OCI-M2 (cell line): ENCODE results near the gene ATP1A1.

Experiments
- DNase-seq: peaks from one replicate; lab custom pipeline; 2025; ENCODE audit not compliant: unreplicated experiment; lab: John Stamatoyannopoulos, UW

Gene ATP1A1

GRCh38 chr1:116370181-116370580, 2.9 kb upstream of the ATP1A1 start:
- DNase-seq = no peak

- no peak for DNase-seq
Observed at GRCh38 chr1:116371752-116372151, 1.3 kb upstream of the ATP1A1 start.

- no peak for DNase-seq
Observed at GRCh38 chr1:116372191-116372590, 853 bp upstream of the ATP1A1 start.

DNA sequence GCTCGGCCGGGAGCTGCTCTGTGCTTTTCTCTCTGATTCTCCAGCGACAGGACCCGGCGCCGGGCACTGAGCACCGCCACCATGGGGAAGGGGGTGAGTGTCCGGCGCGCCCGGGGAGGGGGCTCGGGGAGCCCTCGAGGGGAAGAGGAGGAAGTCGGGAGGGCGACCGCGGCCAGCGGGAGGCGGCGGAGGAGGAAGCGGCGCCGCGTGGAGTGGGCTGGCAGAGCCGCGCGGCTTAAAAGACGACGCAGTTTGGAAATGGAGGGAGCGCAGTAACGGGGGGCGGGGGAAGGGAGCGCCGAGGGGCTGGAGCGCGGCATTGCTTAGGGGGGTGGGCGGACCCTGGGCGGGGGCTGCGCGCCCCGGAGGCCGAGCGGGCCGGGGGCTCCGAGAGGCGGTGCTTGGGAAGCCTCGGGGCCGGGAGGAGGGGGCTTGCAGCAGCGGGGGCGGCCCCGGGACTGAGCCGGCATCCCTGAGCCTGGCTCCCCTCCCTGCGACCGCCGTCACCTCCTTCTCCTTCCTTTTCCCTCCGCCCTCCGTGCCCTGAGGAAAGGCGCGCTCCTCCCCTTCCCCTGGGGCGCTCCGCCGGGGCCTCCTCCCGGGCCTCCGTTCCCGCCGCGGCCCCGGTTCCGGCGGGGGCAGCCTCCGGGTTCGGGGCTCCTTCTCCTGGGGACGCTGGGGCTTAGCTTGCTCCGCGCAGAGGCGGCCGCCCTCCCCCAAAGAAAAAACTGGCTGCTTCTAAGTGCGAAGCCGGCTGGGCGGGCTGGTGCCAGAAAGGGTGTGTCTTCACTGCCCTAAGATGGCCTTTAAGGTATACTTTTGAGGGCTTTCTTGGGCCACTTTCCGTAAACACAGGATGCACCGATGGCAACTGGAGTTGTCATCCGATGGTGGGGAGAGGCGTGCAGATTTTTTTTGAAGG, 648 bp downstream of the ATP1A1 start:
- no peak for DNase-seq

- DNase-seq = no peak
Observed at GRCh38 chr1:116374353-116375147, 1.5 kb downstream of the ATP1A1 start.

- DNase-seq = no peak
Observed at GRCh38 chr1:116375148-116375886, 2.3 kb downstream of the ATP1A1 start.

- DNase-seq = no peak
Observed at GRCh38 chr1:116375887-116376728, 3.1 kb downstream of the ATP1A1 start.

DNA sequence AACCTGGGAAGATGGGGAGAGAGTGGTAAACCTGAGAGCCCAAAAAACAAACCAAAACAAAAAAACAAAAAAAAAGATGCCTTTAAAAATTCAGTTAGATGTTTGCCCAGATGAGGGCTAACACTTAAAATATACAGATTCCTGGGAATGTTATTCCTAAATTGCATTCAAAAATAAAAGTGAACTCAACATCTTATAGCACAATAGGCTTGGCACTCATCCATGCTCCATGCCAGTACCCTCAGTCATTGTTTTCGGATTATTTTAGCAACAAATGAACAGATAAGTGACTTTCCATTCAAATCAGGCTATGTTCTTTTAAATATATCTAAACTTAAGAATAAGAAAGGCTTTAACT, 3.7 kb downstream of the ATP1A1 start:
- DNase-seq = no peak

GRCh38 chr1:116377541-116378529, 4.8 kb downstream of the ATP1A1 start:
- DNase-seq = no peak

DNA sequence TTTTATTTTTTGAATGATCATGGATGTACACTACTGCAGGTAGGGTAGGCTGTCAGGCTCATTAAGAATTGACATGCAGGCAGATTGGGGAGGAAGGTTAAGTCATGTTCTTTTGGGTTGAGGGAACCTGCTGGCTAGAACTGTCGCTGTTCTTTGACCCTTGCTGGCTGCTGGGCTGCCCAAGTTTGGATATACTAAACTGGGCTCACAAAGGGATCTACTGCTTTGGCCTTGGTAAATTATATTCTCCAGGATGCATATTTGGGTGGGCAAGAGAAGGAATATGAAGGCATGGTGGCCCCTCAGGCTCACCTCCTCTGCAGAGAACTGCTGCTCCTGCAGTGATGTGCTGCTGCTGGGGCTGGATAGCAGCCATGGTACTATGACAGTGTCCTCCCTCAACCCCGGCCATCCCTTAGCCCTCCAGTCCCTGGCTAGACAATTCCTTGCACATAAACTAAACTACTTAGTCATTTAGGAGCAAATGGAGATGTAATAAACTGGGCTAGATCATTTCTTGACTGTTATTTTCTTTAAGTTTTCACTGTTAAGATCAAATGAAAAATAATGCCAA, 6.1 kb downstream of the ATP1A1 start:
- no peak for DNase-seq

- DNase-seq = no peak
Observed at GRCh38 chr1:116379674-116380498, 6.8 kb downstream of the ATP1A1 start.

DNA sequence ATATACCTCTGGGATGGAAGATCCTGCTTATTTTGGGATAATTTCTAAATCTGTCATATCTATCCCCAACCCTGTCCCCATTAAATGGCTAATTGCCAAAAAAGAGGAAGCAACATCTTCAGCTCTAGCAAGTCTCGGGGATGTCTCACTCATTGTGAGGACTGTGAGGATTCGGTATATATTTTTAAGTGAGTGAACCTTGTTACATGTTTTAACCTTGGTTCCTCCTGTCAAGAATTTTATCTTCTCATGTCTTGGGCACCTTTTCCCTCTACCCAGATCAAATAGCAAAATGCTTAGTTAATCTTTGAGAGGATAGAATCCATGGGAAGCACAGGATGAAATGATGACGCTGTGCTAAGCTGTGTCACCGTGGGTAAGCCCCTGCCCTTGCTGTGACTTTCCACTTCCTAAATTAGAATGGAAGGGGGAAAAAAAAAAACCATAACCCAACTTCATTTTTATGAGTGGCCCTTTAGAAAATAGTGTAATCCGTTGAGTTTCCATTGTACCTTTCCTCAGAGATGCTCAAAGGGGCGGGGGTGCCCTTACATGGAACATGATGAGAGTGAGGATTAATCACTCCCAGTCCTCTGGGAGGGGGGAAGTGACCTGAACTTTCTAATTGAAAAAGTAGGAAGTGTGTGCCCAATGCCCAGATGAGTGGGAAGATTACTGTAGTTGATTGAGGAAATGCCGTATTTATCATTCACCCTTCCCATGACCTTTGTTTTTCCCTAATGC, 7.6 kb downstream of the ATP1A1 start:
- DNase-seq = no peak

DNA sequence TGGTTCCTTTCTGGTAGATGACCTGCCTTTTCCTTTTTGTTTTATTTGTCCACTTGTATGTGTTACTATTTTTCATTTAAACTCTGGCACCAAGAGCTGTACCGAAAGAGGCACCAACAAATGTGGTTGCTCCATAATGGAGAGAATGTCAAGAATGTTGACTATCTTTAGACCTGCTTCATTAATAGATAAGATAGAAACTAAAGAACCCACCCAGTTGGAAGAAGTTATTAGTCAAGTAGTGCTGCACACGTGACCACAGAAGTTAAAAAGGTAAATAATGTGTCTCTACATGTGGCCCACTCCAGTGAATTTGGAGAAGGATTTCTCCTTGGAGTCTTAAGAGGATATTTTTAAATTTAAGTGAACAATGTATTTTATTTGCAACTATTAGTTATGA, 9.3 kb downstream of the ATP1A1 start:
- DNase-seq = no peak

GRCh38 chr1:116382857-116383483, 9.9 kb downstream of the ATP1A1 start:
- no peak for DNase-seq

DNA sequence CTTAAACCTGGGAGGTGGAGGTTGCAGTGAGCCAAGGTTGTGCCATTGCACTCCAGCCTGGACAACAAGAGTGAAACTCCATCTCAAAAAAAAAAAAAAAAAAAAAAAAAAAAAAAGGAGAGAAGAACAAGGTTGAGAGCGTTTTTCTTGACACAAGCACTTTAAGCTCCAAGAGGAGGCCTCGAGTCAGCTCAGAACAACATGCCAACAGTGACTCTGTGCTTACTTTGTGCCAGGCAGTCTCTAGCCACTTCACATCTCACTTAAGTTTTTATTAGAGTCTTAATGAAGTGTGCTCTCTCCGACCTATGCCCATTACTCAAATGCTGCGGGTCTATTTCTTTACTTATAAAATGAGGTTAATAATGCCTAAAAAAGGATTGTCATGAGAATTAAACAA, 13.0 kb downstream of the ATP1A1 start:
- DNase-seq = no peak

GRCh38 chr1:116387551-116387950, 14.5 kb downstream of the ATP1A1 start:
- no peak for DNase-seq

DNA sequence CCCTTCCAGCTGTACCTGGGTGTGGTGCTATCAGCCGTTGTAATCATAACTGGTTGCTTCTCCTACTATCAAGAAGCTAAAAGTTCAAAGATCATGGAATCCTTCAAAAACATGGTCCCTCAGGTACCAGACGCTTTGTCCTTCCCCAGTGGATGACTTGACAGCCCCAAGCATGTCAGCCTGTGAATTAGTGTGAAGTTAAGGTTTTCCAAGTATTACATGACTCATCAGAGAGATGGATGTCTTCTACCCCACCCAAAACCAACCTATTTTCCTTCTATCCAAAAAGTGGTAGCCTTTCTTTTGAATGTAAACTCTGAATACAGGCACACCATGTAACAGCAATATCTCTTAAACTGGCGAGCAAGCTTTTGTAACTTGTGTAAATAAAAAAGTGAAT, 15.1 kb downstream of the ATP1A1 start:
- no peak for DNase-seq
